H4 (cell line): Measurements from ENCODE around the gene GPX4. TPM values are rescaled to one million over a fixed set of nuclear protein-coding genes. Genes with fewer than 3 reads are reported as not detected.

Source experiments
- DNase-seq: peaks from one replicate; pipeline ENCODE4 v3.0.0-alpha.2; 2015; ENCODE audit warnings: low spot score
- total RNA-seq: library from RNA; depleted of rRNA; stranded (reverse); fragments of >200 nt; shearing (Covaris generic); gene quantifications from 2 replicates; pipeline ENCODE4 v1.2.3, GENCODE V29; 2014

The GPX4 gene
- total RNA-seq, 1 experiment from 2014 or later = 470 TPM

DNA sequence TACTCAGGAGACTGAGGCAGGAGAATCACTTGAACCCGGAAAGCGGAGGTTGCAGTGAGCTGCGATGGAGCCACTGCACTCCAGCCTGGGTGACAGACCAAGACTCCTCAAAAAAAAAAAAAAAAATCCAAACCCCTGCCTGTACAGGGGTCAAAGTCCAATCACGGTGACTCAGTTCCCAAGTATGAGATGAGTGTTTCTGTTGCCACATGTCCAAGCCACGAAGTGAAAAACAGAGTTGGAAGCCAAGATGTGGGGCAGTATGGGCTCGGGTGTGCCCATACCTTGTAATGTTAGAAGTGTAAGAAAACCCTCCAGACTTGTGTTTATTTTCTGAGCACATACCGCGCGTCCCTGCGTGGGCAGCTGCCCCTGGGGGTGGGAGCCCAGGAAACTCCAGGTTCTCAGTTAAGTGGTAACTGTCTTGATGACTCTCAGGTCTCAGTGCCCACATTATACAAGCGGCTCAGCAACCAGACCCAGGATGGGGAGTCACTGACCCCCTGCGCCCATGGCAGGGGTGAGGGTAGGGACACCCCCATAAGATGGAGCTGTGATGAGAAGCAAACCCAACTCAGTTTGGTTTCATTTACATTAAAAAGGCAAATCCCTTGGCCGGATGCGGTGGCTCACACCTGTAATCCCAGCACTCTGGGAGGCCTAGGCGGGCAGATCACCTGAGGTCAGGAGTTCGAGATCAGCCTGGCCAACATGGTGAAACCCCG is 1.2 kb upstream of the GPX4 start:
- peak; percentile 98 for DNase-seq

DNA sequence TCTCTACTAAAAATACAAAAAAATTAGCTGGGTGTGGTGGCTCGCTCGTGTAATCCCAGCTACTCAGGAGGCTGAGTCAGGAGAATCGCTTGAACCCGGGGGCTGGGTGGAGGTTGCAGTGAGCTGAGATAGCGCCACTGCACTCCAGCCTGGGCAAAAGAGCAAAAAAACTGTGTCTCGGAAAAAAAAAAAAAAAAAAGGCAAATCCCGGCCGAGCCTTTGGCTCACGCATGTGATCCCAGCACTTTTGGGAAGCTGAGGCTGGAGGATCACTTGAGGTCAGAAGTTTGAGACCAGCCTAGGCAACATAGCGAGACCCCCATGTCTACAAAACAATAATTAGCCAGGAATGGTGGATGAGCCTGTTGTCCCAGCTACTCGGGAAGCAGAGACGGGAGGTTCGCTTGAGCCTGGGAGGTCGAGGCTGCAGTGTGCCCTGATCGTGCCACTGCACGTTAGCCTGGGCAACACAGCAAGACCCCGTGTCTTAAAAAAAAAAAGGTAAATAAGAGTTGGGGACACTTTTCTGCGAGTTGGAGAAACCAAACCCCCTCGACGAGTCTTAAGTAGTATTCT is 574 bp upstream of the GPX4 start:
- DNase-seq = no peak

DNA sequence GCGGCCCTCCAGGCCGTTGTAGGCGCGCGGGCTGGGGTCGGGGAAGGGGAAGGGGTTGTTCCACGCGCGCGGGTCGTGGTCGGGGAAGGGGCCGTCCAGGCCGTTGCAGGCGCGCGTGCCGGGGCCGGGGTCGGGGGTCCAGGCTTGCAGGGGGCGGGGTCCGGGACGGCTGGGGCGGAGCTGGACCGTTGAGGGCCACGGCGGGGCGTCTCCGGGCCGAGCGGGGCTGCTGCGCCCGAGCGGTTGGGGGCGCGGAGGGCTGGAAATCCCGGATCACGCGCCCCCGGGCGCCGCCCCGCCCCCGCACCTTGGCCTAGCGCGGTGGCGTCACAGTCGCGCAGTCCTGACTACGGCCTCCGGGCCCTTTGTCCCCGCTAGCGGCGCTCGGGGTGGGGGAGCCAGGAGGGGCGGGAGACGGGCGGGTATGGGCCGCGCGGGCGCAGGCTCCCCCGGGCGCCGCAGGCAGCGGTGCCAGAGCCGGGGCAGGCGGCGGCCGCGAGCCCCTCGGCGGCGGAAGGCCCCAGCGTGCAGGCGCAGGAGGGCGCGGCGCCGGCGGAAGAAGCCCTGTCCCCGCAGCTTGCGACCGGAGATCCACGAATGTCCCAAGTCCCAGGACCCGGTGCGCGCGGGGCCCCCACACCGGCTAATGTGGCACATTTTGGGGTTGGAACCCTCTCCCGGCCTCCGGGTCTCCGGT is 665 bp downstream of the GPX4 start:
- peak; percentile 58 for DNase-seq

DNA sequence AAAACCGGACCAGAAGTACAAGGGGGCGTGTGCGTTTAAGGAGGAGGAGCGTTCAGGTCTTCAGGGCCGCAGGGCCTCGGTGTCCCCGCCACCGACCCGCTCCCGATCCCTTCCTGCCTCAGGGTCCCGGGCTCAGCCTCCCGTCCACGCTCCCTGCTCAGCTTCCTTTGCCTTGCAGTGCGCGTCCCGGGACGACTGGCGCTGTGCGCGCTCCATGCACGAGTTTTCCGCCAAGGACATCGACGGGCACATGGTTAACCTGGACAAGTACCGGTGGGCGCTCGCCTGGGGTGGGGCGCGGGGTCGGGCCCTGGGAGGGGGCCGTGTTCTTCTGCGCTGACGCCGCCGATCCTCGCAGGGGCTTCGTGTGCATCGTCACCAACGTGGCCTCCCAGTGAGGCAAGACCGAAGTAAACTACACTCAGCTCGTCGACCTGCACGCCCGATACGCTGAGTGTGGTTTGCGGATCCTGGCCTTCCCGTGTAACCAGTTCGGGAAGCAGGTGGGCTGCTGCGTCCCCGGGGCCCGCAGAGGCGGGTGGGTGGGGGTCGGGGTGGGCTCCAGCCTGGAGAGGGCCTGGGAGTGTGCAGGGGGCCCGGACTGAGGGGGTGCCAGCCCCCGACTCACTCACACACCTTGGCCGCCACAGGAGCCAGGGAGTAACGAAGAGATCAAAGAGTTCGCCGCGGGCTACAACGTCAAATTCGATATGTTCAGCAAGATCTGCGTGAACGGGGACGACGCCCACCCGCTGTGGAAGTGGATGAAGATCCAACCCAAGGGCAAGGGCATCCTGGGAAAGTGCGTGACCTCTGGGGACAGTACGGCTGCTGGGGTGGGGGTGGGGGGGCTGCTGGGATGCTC is 1.4 kb downstream of the GPX4 start:
- DNase-seq = no peak

DNA sequence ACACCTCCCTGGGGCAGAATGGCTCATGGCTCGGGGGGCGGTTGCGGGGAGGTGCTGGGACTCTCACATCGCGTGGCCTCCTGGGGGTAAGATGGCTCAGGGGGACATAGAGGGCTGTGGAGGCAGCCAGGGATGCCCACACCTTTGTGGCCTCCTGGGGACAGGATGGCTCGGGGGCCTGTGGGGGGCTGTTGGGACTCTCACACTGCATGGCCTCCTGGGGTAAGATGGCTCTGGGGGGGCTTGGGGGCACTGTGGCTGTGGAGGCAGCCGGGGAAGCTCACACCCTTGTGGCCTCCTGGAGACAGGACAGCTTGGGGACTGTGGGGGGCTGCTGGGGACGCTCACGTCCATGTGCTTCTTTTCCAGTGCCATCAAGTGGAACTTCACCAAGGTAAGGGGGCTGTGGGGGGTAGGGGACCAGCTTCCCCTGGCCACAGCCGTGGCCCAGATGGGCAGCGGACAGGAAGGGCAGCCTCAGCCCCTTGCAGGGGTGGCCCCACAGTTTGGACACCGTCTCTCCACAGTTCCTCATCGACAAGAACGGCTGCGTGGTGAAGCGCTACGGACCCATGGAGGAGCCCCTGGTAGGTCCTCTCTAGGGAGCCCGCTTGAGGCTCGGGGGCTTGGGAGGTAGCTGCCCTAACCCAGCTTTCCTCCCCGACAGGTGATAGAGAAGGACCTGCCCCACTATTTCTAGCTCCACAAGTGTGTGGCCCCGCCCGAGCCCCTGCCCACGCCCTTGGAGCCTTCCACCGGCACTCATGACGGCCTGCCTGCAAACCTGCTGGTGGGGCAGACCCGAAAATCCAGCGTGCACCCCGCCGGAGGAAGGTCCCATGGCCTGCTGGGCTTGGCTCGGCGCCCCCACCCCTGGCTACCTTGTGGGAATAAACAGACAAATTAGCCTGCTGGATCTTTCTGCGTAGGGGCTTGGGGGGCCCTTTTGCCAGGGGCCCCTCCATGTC is 2.4 kb downstream of the GPX4 start:
- no peak for DNase-seq

DNA sequence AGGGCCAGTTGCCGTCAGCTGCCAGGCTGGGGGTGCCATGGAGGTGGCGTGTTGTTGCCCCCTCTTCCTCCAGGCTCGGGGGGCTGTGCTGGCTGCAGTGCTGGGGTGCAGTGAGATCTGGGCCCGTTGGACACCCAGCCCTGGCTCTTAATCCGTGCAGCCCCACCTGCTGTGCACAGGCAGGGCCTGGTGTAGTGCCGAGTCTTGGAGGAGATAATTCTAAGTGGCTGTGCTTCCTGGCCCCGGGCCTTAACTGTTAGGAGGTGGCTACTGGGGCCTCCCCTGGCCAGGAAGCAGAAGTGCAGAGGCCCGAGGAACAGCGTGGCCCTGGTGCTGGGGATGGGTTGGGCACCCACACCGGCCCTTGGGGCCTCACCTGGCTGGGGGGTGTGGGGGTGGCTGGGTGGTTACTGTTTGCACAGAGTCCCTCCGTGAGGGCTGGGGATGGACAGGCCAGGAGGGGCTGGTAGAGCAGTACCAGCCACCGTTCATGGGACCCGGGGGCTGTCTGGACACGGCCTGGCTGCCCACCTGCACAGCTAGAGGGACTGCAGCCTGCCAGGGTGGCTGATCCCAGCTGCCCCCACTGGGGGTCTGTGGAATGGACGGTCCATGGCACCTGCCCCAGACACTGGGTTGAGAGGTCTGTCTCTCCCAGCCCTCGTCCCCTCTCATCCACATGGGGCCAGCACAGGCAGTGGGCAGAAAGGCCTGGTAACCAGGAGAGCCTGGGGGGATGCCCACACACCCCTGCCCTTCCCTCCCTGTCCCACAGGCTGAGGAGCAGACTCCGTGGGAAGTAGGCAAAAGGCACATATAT is 3.3 kb downstream of the GPX4 start:
- DNase-seq = peak; percentile 54

DNA sequence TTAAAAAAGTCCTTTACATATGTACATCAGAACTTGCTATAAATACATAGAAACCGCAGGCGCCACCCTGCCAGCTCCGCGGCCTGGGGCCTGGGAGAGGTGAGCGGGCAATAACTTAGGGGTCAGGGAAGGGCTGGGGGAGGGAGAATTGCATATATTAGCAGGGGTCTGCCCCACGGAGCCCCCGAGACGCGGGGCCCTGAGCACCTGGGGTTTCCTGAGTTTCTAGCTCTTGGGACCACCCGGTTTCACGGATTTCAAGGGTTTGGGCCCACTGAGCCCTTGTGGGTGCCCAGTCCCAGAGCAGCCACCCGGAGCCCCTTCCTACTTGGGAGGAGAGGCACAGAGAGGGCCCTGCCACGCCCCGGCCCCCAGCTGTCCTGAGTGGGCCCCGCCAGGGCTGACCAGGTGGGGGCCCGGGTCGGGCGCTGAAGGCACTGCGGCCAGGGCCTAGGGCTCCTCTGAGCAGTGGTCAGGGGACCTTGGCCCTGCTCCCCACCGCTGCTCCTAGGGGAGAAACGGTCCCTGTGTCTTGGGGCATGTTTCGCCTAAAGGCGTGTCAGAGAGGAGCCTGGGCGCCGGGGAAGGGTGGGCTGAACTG is 4.0 kb downstream of the GPX4 start:
- DNase-seq = no peak

DNA sequence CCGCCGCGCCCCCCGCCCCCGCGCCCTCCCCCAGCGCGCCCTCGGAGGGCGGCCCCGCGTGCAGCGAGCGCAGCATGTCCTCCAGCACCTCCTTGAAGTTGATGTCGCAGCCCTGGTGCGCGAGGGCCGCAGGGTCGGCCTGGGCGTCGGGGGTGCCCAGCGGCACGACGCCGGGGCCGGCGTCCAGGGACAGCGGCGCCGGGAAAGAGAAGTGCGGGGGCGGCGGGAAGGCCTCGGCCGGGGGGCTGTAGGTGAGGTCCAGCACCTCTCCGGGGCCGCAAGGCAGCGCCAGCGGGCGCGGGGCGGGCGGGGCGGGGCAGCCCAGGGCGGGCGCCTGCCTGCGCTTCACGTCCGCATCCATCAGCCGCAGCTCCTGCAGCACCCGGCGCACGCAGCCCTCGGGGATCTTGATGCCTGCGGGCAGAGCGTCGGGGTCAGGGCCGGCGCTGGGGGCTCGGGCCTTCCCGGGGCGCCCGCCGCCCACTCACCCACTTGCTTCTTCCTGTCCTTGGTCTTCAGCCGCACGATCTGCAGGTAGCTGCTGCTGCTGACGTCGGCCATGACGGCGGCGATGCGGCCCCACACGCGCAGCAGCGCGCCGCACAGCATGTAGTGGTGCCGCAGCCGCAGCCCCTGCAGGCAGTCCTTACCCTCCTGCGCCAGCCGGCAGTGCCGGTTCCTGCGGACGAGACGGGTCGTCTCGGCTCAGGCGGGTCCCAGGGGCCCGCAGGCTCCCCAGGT is 4.7 kb downstream of the GPX4 start:
- DNase-seq = no peak

DNA sequence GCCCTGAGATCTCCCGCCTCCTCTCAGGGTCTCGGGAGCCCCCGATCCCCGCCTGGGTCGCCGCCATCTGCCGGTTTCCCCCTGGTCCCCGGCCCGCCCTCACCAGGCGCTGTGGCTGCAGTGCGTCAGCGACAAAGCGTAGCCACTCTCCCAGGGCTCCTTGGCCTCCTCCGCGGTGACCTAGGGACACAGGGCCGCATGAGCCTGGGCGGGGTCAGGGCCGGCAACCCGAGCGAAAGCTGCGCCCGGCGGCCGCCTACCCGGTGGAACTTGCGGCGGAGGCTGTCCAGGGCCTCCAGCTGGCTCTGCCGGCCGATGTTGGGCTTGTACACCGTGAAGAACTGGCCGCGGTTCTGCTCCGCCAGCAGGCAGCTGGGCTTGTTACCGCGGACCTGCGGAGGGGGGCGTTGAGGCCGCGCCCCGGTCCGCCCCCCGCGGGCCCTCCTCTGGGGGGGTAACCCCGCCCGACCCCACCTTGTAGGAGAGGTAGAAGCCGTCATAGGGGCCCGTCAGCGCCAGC is 5.3 kb downstream of the GPX4 start:
- DNase-seq = no peak

DNA sequence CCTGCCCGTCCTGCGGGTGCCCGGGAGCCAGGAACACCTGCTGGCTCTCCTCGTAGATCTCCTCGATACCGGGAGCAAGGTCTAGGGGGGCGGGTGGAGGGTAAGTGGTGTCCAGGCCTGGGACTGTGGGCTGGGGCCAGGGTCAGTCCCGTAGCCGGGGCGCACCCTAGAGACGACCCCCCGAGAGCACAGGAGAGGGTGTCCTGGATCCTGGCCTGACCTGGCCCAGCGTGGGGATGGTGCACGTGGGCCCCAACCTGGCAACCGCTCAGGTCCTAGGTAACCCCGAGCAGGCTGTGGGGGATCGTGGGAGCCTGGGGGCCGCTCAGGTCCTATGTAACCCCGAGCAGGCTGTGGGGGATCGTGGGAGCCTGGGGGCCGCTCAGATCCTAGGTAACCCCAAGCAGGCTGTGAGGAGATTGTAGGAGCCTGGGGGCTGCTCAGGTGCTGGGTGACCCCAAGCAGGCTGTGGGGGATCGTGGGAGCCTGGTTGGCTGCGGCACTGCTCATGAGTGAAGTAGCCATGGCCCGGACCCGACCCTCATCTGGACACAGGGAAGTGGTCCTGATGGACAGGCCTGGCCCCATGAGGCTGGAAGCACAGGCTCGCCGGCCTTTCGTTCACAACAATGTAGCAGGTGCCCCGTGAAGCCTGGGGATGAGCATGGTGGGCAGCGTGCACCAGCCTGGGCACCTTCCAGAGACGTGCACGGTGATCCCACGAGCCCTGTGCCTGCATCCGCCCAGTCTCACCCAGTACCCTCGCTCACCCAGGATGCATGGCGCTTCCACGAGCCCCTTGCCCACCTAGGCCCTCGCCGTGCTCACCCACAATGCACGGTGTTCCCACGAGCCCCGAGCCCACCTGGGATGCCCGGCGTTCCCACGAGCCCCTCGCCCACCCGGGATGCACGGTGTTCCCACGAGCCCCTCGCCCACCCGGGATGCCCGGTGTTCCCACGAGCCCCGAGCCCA is 6.2 kb downstream of the GPX4 start:
- DNase-seq = no peak

DNA sequence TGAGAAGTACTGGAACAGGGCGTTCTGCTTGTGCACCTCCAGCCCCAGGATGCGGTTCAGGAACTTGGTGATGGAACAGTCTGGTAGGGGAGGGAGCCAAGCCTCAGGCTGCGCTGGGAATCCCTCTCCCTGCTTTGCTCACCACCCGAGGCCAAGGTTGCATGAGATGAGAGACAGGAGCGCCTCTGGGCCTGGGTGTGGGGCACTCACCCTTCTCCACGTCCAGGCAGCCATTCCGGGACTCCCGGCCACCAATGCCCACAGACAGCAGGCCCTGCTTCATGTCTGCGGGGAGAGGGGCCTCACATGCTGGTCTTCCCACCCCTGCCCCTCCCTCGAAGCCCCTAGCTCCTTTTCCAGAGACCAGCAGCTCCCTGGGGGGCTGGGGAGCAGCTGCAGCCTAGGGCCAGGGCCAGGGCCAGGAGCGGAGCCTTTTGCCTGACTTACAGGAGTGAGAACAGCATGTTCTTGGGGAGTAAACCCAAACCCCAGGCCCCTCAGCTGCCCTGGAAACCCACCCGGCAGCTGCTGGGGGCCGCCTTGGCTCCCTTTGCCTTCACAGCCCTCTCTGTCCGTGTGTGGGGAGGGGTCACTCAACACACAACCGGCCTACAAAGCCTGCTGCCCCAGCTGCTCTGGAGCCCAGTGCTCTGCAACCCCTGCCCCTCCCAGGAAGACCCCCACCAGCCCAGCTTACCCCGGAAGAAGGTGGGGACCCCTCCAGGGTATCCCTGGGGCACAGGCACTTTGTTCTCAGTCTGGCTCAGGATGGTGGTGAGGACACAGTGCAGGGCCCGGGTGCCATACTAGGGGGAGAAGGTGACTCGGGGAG is 7.2 kb downstream of the GPX4 start:
- DNase-seq = no peak

DNA sequence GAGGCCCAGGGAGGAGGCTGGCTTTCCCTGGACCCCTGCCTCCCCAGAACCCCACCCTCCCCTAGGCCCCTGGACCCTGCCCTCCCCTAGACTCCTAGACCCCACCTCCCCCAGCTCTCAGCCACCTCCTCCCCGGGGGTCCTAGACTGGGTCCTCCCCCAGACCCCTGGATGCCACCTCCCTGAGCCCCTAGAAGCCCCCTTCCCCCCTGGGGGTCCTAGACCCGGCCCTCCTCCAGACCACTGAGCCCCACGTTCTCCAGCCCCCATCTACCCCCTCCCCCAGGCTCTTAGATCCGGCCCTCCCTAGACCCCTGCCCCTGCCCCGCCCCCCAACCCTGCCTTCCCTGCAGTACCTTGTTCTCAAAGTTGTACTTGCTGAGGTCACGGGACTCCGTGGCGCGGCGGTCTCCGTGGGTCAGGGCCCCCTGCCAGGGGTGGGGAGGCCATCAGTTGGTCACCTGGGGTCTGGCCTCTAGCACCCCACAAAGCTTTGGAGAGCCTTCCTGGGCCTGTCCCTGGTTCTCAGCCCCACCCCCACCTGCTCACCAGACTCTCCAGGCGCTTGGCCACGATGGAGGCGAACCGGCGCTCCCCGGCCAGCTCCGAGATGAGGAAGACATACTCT is 8.0 kb downstream of the GPX4 start:
- DNase-seq = no peak

DNA sequence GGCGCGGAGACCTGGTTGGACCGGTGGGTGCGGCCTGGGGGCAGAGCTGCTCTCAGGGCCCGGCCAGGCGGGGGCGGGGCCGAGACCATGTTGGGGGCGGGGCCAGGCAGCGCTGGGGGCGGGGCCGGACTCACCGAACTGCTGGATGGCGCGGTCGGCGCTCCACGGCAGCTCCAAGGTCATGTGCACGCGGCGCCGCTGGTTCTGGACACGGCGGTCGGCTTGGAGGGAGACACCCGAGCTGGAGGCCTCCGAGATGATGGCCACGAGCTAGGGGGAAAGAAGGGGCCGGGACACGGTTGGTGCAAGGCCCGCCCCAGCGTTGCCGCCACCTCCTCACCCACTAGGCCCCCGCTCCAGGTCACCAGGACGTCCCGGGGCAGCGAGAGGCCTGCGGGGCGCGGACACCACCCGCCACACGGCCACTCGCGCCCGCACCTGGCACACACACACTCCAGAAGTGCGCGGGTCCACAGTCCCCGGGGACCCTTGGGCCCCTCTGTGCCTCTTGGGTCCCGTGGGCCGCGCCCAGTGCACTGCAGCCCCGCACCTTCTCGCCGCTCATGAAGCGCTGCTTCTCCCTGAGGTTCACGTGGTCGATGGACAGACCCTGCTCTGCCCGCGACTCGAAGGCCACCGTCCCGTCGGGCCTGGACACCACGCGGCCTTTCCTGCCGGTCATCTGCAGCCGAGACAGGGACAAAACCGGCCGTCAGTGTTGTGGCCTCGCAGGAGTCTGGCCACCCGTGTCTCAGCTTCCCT is 8.7 kb downstream of the GPX4 start:
- no peak for DNase-seq

DNA sequence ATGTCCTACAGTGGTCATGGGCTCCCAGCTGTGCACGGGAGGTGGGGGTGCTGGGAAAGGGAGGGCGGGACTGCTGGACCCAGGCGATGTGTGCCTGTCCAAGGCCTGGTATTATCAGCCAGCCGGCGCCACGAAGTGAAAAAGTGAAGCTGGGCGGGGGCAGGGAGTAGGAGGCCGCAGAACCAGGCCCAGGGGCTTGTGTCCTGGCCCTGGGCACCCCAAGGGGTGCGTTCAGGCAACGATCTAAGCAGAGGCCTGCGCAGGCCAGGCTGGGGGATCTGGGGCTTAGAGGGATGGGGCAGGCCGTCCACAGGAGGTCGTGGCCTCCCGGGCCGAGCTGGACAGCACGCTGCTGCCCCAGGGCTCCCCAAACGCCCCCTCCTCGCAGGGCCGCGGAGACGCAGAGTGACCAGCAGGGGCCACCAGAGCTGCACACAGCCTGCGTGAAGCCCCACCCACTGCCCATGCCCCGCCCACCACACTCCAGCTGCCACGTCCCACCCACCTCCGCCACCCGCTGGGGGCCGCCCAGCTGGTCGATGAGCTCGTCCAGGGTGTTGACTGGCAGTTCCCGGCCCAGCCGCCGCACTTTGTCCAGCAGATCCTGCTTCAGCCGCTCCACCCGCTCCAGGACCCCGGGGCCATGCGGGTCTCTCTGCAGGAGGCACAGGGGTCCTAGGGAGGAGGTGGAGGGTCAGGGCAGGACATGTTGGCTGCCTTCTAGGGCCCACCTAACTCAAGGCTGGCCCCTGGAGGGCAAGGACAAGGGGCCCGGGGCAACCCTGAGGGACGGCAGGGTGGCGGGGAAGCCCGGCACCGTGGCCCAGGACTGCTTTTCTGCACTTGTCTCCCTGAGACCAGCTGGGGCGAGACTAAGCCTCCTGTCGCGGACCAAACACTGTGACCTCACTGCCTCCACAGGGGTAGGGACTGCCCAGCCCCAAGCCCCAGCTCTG is 9.5 kb downstream of the GPX4 start:
- peak; percentile 66 for DNase-seq
